Heart left ventricle (tissue), 13 donors: ENCODE measurements around the gene KCTD2.

Source experiments
- CTCF ChIP-seq, 12 donors: fragments of 200-600 bp; sonication (generic) in 4 of 12; IDR thresholded peaks; one replicate each; pipeline versions ENCODE4 v1.5.0 to v1.8.0; 2018 to 2022; ENCODE audit warnings: antibody characterized with exemption in 12 of 12, mild to moderate bottlenecking in 5 of 12
- POLR2A ChIP-seq, 2 donors: fragments of 450-650 bp; IDR thresholded peaks; one replicate each; pipeline ENCODE4 v1.6.1; 2017; ENCODE audit warnings: antibody characterized with exemption in 2 of 2, mild to moderate bottlenecking in 2 of 2, moderate library complexity in 2 of 2
- donor health status: ischemic (EF 13 %, LVEDD 7.1; RV severe dilation, severe dysfunction).
- donor health status: DM: no; HTN: yes; CAD: no.
- donor health status: DM: no; HTN: no; CAD: no.
- donor health status: ischemic (EF 25% LVEDD 6.9; RV normal size, moderate dysfunction).
- donor health status: ischemic (EF 25% LVEDD 5.7; RV mildly dilated, moderate dysfunction).
- donor health status: ischemic (EF 35%, LVEDD 5.7; RV mildly dilated, moderate dysfunction).
- donor health status: nonischemic (EF 11% LVEDD 7.7; RV severe dilation, severe dysfunction).
- donor health status: DM: yes; HTN: yes; CAD: no.
- donor health status: PGD.
- donor health status: ischemic (EF 29% LVEDD 5.4; RV normal size, mild dysfunction).
- donor health status: nonischemic (EF 23%, LVEDD 6.1; RV moderate dilation, normal function).

GRCh38 chr17:75096082-75096625 lies 49.1 kb downstream of the KCTD2 start:
- no peak for TF ChIP-seq CTCF (IDR thresholded peaks at IDR 0.05)
- peak in 1 of 2 donors; percentile 10 for TF ChIP-seq POLR2A (IDR thresholded peaks at IDR 0.05)
